Neural progenitor cell (in vitro differentiated cells): Measurements from ENCODE around the gene APAF1.

Experiments
- CTCF ChIP-seq: fragments of 200-600 bp; sonication (generic); IDR thresholded peaks from 2 replicates; pipeline ENCODE4 v1.5.1; 2017; ENCODE audit warnings: antibody characterized with exemption, mild to moderate bottlenecking
- EZH2 ChIP-seq: fragments of 200-600 bp; sonication (generic); IDR thresholded peaks from 2 replicates; pipeline ENCODE4 v1.6.1; 2017; ENCODE audit warnings: antibody characterized with exemption, mild to moderate bottlenecking, moderate library complexity
- EZH2phosphoT487 ChIP-seq: fragments of 200-600 bp; sonication (generic); IDR thresholded peaks from 2 replicates; pipeline ENCODE4 v1.6.1; 2017; ENCODE audit warnings: antibody characterized with exemption

DNA sequence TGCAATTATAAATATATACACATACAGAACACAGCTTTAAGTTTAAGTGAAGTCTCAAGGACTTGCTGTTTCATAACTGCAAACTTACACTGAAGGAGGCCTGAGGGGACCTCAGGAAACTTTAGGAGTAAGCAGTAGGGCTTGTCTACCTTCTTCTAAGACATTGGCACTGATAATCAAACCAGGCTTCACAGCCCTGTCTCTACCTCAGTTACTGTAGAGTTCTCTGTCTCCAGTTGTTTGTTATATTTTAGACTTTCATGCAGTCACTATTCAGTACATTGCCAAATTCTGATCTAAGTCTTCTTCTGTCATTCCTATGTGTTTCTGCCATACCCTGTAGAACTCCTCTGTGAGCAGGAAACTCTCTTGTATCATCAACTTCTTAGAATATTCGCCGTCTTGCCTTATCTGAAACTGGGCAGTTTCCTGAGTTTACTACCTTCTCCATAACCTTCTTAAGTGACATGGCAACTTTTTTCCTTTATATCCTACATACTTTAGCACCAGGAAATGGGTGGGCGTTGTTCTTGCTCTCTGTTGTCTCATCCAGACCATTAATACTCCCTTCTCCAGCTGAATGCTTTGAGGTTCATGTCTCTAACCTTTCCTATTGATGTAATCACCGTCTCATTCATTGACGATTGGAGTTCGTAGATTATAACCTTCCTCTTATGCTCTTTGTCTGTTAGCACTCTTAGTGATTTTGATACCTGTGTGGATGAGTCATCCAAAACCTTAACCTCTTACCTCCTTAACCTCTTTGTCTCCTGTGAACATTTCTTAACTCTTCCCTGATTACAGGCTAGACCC, 11.4 kb downstream of the APAF1 start:
- TF ChIP-seq CTCF = no peak
- no peak for TF ChIP-seq EZH2phosphoT487
- no peak for TF ChIP-seq EZH2
